Ramos (cell line): ENCODE measurements around the gene FAR2.

ENCODE experiments used
- in situ Hi-C: fragments of 300-500 bp; cut with MboI; formaldehyde crosslinking; loops from one replicate; pipeline ENCODE4 v1.14.3; 2022; ENCODE audit warnings: low sequenced_read_pairs; ENCODE audit not compliant: unreplicated experiment

Gene FAR2

GRCh38 chr12:29200586-29200985, 51.5 kb downstream of the FAR2 start:
- in situ Hi-C loops, result no loop called here

GRCh38 chr12:29201296-29201695, 52.2 kb downstream of the FAR2 start:
- in situ Hi-C loops, result no loop called here

- in situ Hi-C loops, result no loop called here
Observed at GRCh38 chr12:29201746-29202145, 52.7 kb downstream of the FAR2 start.

- in situ Hi-C loops, result no loop called here
Observed at GRCh38 chr12:29204521-29204920, 55.4 kb downstream of the FAR2 start.

GRCh38 chr12:29207120-29207519, 58.0 kb downstream of the FAR2 start:
- in situ Hi-C loops, result no loop called here

- in situ Hi-C loops, result no loop called here
Observed at GRCh38 chr12:29208060-29208459, 59.0 kb downstream of the FAR2 start.

GRCh38 chr12:29208936-29209701, 60.0 kb downstream of the FAR2 start:
- in situ Hi-C loops, result no loop called here

GRCh38 chr12:29211696-29212095, 62.6 kb downstream of the FAR2 start:
- in situ Hi-C loops, result no loop called here

GRCh38 chr12:29212682-29213403, 63.8 kb downstream of the FAR2 start:
- in situ Hi-C loops, result no loop called here

GRCh38 chr12:29216266-29216665, 67.2 kb downstream of the FAR2 start:
- in situ Hi-C loops, result no loop called here

- in situ Hi-C loops, result no loop called here
Observed at GRCh38 chr12:29216797-29217575, 67.9 kb downstream of the FAR2 start.

GRCh38 chr12:29220632-29221336, 71.7 kb downstream of the FAR2 start:
- in situ Hi-C loops, result no loop called here

- in situ Hi-C loops, result no loop called here
Observed at GRCh38 chr12:29222200-29222599, 73.1 kb downstream of the FAR2 start.

- in situ Hi-C loops, result no loop called here
Observed at GRCh38 chr12:29223426-29223825, 74.3 kb downstream of the FAR2 start.

GRCh38 chr12:29223956-29224543, 75.0 kb downstream of the FAR2 start:
- in situ Hi-C loops, result no loop called here

- in situ Hi-C loops, result no loop called here
Observed at GRCh38 chr12:29224572-29224971, 75.5 kb downstream of the FAR2 start.

- in situ Hi-C loops, result no loop called here
Observed at GRCh38 chr12:29225834-29226233, 76.8 kb downstream of the FAR2 start.

- in situ Hi-C loops, result no loop called here
Observed at GRCh38 chr12:29226616-29227015, 77.5 kb downstream of the FAR2 start.

GRCh38 chr12:29228474-29229157, 79.5 kb downstream of the FAR2 start:
- in situ Hi-C loops, result no loop called here

- in situ Hi-C loops, result no loop called here
Observed at GRCh38 chr12:29229158-29229505, 80.1 kb downstream of the FAR2 start.
